PC-3 (cell line): Measurements from ENCODE around the gene CDH10. TPM values are rescaled to one million over a fixed set of nuclear protein-coding genes. Genes with fewer than 3 reads are reported as not detected.

ENCODE experiments used
- ATAC-seq: fragments of 200-7000 bp; cut with Tn5 transposase; 2 replicates; pipeline ENCODE4 v1.9.1; 2020; ENCODE audit warnings: mild to moderate bottlenecking, moderate library complexity
- BruUV-seq: library from RNA; stranded (reverse); fragments of 400-500 nt; replicated peaks from 2 replicates; lab custom pipeline; 2021; lab: Mats Ljungman, UMichigan
- CTCF ChIA-PET: fragments of 300-600 bp; sonication (Branson Sonifier 250); formaldehyde crosslinking; loops from one replicate; lab custom pipeline; 2022; ENCODE audit warnings: antibody characterized with exemption; lab: Charles Lee
- POLR2A ChIA-PET: fragments of 300-600 bp; sonication (Branson Sonifier 250); formaldehyde crosslinking; loops from one replicate; lab custom pipeline; 2022; ENCODE audit warnings: antibody characterized with exemption; ENCODE audit not compliant: unreplicated experiment; lab: Charles Lee
- DNase-seq: peaks from one replicate; pipeline ENCODE4 v3.0.0-alpha.2; 2015
- H2AFZ ChIP-seq: fragments of 300-600 bp; sonication (generic); 2 replicates; pipeline ENCODE4 v1.6.0; 2016; ENCODE audit warnings: antibody characterized with exemption, low read length
- H3F3A ChIP-seq: fragments of 300-600 bp; sonication (generic); one replicate; pipeline ENCODE4 v1.6.0; 2017; ENCODE audit warnings: antibody characterized with exemption, low read length, control low read depth, mild to moderate bottlenecking; ENCODE audit not compliant: unreplicated experiment
- H3K27ac ChIP-seq: fragments of 300-600 bp; sonication (generic); 2 replicates; pipeline ENCODE4 v1.5.1; 2016; ENCODE audit warnings: mild to moderate bottlenecking, low read length
- H3K27me3 ChIP-seq: fragments of 300-600 bp; sonication (generic); 2 replicates; pipeline ENCODE4 v1.6.1; 2016; ENCODE audit warnings: low read length, mixed read lengths
- H3K36me3 ChIP-seq: fragments of 300-600 bp; sonication (generic); 2 replicates; pipeline ENCODE4 v1.6.1; 2016; ENCODE audit warnings: low read depth, mixed run types, low read length, mixed read lengths
- H3K4me1 ChIP-seq: fragments of 300-600 bp; sonication (generic); 2 replicates; pipeline ENCODE4 v1.5.1; 2016; ENCODE audit warnings: low read length; ENCODE audit not compliant: insufficient read depth
- H3K4me2 ChIP-seq: fragments of 300-600 bp; sonication (generic); 2 replicates; pipeline ENCODE4 v1.6.0; 2016; ENCODE audit warnings: low read length
- H3K4me3 ChIP-seq: fragments of 300-600 bp; sonication (generic); 2 replicates; pipeline ENCODE4 v1.5.1; 2016; ENCODE audit warnings: mild to moderate bottlenecking, low read length, mixed read lengths
- H3K79me2 ChIP-seq: fragments of 300-600 bp; sonication (generic); 2 replicates; pipeline ENCODE4 v1.6.1; 2017; ENCODE audit warnings: low read length, mixed read lengths
- H3K9ac ChIP-seq: fragments of 300-600 bp; sonication (generic); 2 replicates; pipeline ENCODE4 v1.6.0; 2016; ENCODE audit warnings: mild to moderate bottlenecking, low read length
- H3K9me2 ChIP-seq: fragments of 300-600 bp; sonication (generic); replicated peaks from 2 replicates; pipeline ENCODE4 v1.6.1; 2016; ENCODE audit warnings: mixed run types, low read length, mixed read lengths
- H3K9me3 ChIP-seq: fragments of 300-600 bp; sonication (generic); 2 replicates; pipeline ENCODE4 v1.6.1; 2016; ENCODE audit warnings: low read length, mixed read lengths
- H4K20me1 ChIP-seq: fragments of 300-600 bp; sonication (generic); 2 replicates; pipeline ENCODE4 v1.6.1; 2016; ENCODE audit warnings: low read length, mixed read lengths
- CTCF ChIP-seq: fragments of 300-600 bp; sonication (generic); conservative IDR thresholded peaks from 2 replicates; pipeline ENCODE4 v1.5.1; 2017; ENCODE audit warnings: antibody characterized with exemption, low read depth, mild to moderate bottlenecking, low read length
- EZH2 ChIP-seq: fragments of 300-600 bp; sonication (generic); IDR thresholded peaks from one replicate; pipeline ENCODE4 v1.6.1; 2017; ENCODE audit warnings: antibody characterized with exemption, mild to moderate bottlenecking, low read length; ENCODE audit not compliant: unreplicated experiment
- EZH2phosphoT487 ChIP-seq: fragments of 300-600 bp; sonication (generic); IDR thresholded peaks from 2 replicates; pipeline ENCODE4 v1.6.1; 2018; ENCODE audit warnings: mild to moderate bottlenecking, antibody characterized with exemption, low read length, borderline replicate concordance
- intact Hi-C: fragments of 100-400 bp; cut with micrococcal nuclease; formaldehyde crosslinking; loops from 2 replicates; pipeline ENCODE4 v1.9.0; 2023
- total RNA-seq: library from RNA; depleted of rRNA; stranded (reverse); fragments of >200 nt; gene quantifications from 2 replicates; pipeline ENCODE4 v1.2.3, GENCODE V29; 2014

CDH10 gene
- total RNA-seq, 1 experiment from 2014 or later = not detected

GRCh38 chr5:24591426-24591825 lies 53.4 kb downstream of the CDH10 start:
- DNase-seq = no peak
- BruUV-seq = no TSS peak
- Histone ChIP-seq H2AFZ (no peak overlapping the region), H3K27ac (no peak overlapping the region), H3K9me2 (no peaks in the 10 kb centered on the region), H3K36me3 (no peaks in the 10 kb centered on the region), H3F3A (no peaks in the 10 kb centered on the region), H3K9ac (no peak overlapping the region), H3K79me2 (no peaks in the 10 kb centered on the region), H4K20me1 (no peaks in the 10 kb centered on the region), H3K4me1 (no peaks in the 10 kb centered on the region), H3K9me3 (no peaks in the 10 kb centered on the region), H3K4me3 (no peak overlapping the region), H3K27me3 (no peaks in the 10 kb centered on the region), H3K4me2 (no peak overlapping the region)
- TF ChIP-seq EZH2 (no peak), CTCF (no peak), EZH2phosphoT487 (no peak)
- ChIA-PET POLR2A (no interaction called here), CTCF (interaction anchor here (0.9 kb wide), 1 partner anchor 1187 kb away, joined by 4 read pairs; no protein-coding TSS in a partner anchor)
- ATAC-seq = no peak
- intact Hi-C loops = no loop called here

GRCh38 chr5:24589566-24589965 lies 55.2 kb downstream of the CDH10 start:
- TF ChIP-seq CTCF (no peak), EZH2phosphoT487 (no peak), EZH2 (no peak)
- H2AFZ ChIP-seq = no peak overlapping the region

GRCh38 chr5:24585751-24586150 lies 59.0 kb downstream of the CDH10 start:
- intact Hi-C loops = no loop called here
- POLR2A ChIA-PET = no interaction called here
- no peak overlapping the region for H3K4me3 ChIP-seq
- no peak overlapping the region for H3K9ac ChIP-seq
- DNase-seq = no peak
- no peak overlapping the region for H3K4me2 ChIP-seq
- H3K79me2 ChIP-seq = no peaks in the 10 kb centered on the region
- H2AFZ ChIP-seq = no peak overlapping the region
- H3K27me3 ChIP-seq = no peaks in the 10 kb centered on the region
- H3K36me3 ChIP-seq = no peaks in the 10 kb centered on the region
- no peaks in the 10 kb centered on the region for H3K9me3 ChIP-seq
- ATAC-seq = no peak
- CTCF ChIA-PET = no interaction called here
- no TSS peak for BruUV-seq
- H3K4me1 ChIP-seq = no peaks in the 10 kb centered on the region
- H4K20me1 ChIP-seq = no peaks in the 10 kb centered on the region
- H3F3A ChIP-seq = no peaks in the 10 kb centered on the region
- no peak overlapping the region for H3K27ac ChIP-seq
- TF ChIP-seq EZH2 = no peak
- TF ChIP-seq EZH2phosphoT487 = no peak
- no peak for TF ChIP-seq CTCF
- H3K9me2 ChIP-seq = no peaks in the 10 kb centered on the region

More at GRCh38 chr5:24589566-24589965, 55.2 kb downstream of the CDH10 start:
- H3K27me3 ChIP-seq = no peaks in the 10 kb centered on the region
- POLR2A ChIA-PET = no interaction called here
- ATAC-seq (no peak), DNase-seq (no peak)
- no TSS peak for BruUV-seq
- no peaks in the 10 kb centered on the region for H3F3A ChIP-seq
- H3K4me2 ChIP-seq = no peak overlapping the region
- intact Hi-C loops = loop anchor here (1.0 kb wide), 1 partner anchor 29 kb away; no protein-coding TSS in a partner anchor
- no peaks in the 10 kb centered on the region for H3K9me2 ChIP-seq
- no peaks in the 10 kb centered on the region for H4K20me1 ChIP-seq
- H3K36me3 ChIP-seq = no peaks in the 10 kb centered on the region
- no peaks in the 10 kb centered on the region for H3K4me1 ChIP-seq
- H3K4me3 ChIP-seq = no peak overlapping the region
- H3K27ac ChIP-seq = no peak overlapping the region
- CTCF ChIA-PET = no interaction called here
- H3K9ac ChIP-seq = no peak overlapping the region
- no peaks in the 10 kb centered on the region for H3K79me2 ChIP-seq
- H3K9me3 ChIP-seq = no peaks in the 10 kb centered on the region
